ENCODE measurements around the gene PTCH1.

GRCh38 chr9:95528908-95529502, 12.2 kb upstream of the PTCH1 start:
- TF ChIP-seq POLR2AphosphoS5 (IDR thresholded peaks at IDR 0.05; ENCODE audit: low read depth) (no peak), CTCF (conservative IDR thresholded peaks at IDR 0.05; ENCODE audit: low read depth in 2 of 2) (no peak), EZH2phosphoT487 (IDR thresholded peaks at IDR 0.05; ENCODE audit: unreplicated experiment) (no peak), JUNB (IDR thresholded peaks at IDR 0.05; ENCODE audit: unreplicated experiment) (no peak)

All from GM23338 (cell line).